Esophagus muscularis mucosa (tissue), 4 donors: Measurements from ENCODE around the gene TMEM131L. TPM values are rescaled to one million over a fixed set of nuclear protein-coding genes. Genes with fewer than 3 reads are reported as not detected.

Experiments used
- DNase-seq: peaks from one replicate; pipeline ENCODE4 v3.0.0-alpha.2; 2017; ENCODE audit errors: extremely low spot score
- H3K27ac ChIP-seq, 4 donors: fragments of 200-600 bp; sonication (generic); replicated peaks in 1 of 4; 1 replicate in 3 of 4; 2 replicates in 1 of 4; pipeline ENCODE4 v1.5.1; 2016 to 2019; ENCODE audit warnings: mild to moderate bottlenecking in 1 of 4
- H3K27me3 ChIP-seq, 4 donors: fragments of 200-600 bp; sonication (generic); one replicate each; pipeline versions ENCODE4 v1.5.1 to v1.6.0; 2016 to 2019
- H3K36me3 ChIP-seq, 4 donors: fragments of 200-600 bp; sonication (generic); one replicate each; pipeline ENCODE4 v1.5.1; 2016 to 2019
- H3K4me1 ChIP-seq, 4 donors: fragments of 200-600 bp; sonication (generic); one replicate each; pipeline ENCODE4 v1.5.1; 2016 to 2019
- H3K4me3 ChIP-seq, 4 donors: fragments of 200-600 bp; sonication (generic); 1 replicate in 2 of 4; 2 replicates in 2 of 4; pipeline ENCODE4 v1.5.1; 2016 to 2019; ENCODE audit warnings: mild to moderate bottlenecking in 4 of 4, moderate library complexity in 1 of 4
- H3K9me3 ChIP-seq, 4 donors: fragments of 200-600 bp; sonication (generic); 1 replicate in 3 of 4; 2 replicates in 1 of 4; pipeline ENCODE4 v1.5.1; 2016 to 2019
- EP300 ChIP-seq: sonication (generic); formaldehyde crosslinking; IDR thresholded peaks from one replicate; pipeline ENCODE4 v1.6.1; 2017; ENCODE audit warnings: antibody characterized with exemption
- POLR2A ChIP-seq: fragments of 450-650 bp; IDR thresholded peaks from one replicate; pipeline ENCODE4 v1.6.1; 2017; ENCODE audit warnings: antibody characterized with exemption, moderate library complexity, mild to moderate bottlenecking, low read depth
- POLR2AphosphoS5 ChIP-seq, 2 donors: sonication (generic); formaldehyde crosslinking; IDR thresholded peaks; one replicate each; pipeline ENCODE4 v1.6.1; 2017; ENCODE audit warnings: antibody characterized with exemption in 2 of 2
- WGBS: methylation state at CpG from one replicate; pipeline ENCODE4 v1.1.5; 2018; 5-methylcytosine and 5-hydroxymethylcytosine counted together
- intact Hi-C: fragments of 100-400 bp; cut with DNase I; formaldehyde crosslinking; loops from one replicate; pipeline ENCODE4 v1.15.1; 2023
- total RNA-seq, 4 donors: library from RNA; depleted of rRNA; stranded (reverse); fragments of >200 nt; gene quantifications; one replicate each; pipeline versions ENCODE4 v1.1.0 to v1.2.1, GENCODE V29; 2016
- TF ChIP-seq, protein P1 (sequence below), 3 experiments: fragments of 200-600 bp in 2 of 3; fragments of 450-650 bp in 1 of 3; sonication (generic) in 2 of 3; IDR thresholded peaks; one replicate each; pipeline ENCODE4 v1.5.1; 2017 to 2019; ENCODE audit warnings: antibody characterized with exemption in 3 of 3, mild to moderate bottlenecking in 2 of 3, moderate library complexity in 1 of 3

Gene TMEM131L
- total RNA-seq, 4 donors from 2014 or later = 10.3 to 16.3 (median 12.1) TPM

GRCh38 chr4:153472122-153473037 lies 6.2 kb downstream of the TMEM131L start:
- 96% methylated on average over 5 of the region's 5 CpGs for WGBS
- no peak overlapping the region for H3K4me3 ChIP-seq
- TF ChIP-seq EP300 = no peak
- TF ChIP-seq, protein P1, sequence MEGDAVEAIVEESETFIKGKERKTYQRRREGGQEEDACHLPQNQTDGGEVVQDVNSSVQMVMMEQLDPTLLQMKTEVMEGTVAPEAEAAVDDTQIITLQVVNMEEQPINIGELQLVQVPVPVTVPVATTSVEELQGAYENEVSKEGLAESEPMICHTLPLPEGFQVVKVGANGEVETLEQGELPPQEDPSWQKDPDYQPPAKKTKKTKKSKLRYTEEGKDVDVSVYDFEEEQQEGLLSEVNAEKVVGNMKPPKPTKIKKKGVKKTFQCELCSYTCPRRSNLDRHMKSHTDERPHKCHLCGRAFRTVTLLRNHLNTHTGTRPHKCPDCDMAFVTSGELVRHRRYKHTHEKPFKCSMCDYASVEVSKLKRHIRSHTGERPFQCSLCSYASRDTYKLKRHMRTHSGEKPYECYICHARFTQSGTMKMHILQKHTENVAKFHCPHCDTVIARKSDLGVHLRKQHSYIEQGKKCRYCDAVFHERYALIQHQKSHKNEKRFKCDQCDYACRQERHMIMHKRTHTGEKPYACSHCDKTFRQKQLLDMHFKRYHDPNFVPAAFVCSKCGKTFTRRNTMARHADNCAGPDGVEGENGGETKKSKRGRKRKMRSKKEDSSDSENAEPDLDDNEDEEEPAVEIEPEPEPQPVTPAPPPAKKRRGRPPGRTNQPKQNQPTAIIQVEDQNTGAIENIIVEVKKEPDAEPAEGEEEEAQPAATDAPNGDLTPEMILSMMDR (IDR thresholded peaks at IDR 0.05) = no peak
- intact Hi-C loops = no loop called here
- H3K4me1 ChIP-seq = peaks cover 21 to 52% (median 34%) of the 10 kb centered on the region in 4 donors
- no peak overlapping the region for H3K27ac ChIP-seq
- peaks cover 5 to 22% (median 8%) of the 10 kb centered on the region in 4 donors for H3K36me3 ChIP-seq
- no peak for DNase-seq
- H3K27me3 ChIP-seq = no peaks in the 10 kb centered on the region
- H3K9me3 ChIP-seq = no peaks in the 10 kb centered on the region

GRCh38 chr4:153474251-153474650 lies 8.1 kb downstream of the TMEM131L start:
- Histone ChIP-seq H3K36me3 (peaks cover 5 to 22% (median 8%) of the 10 kb centered on the region in 4 donors), H3K4me3 (no peak overlapping the region), H3K27me3 (no peaks in the 10 kb centered on the region), H3K4me1 (peaks cover 11 to 52% (median 33%) of the 10 kb centered on the region in 4 donors), H3K9me3 (no peaks in the 10 kb centered on the region), H3K27ac (no peak overlapping the region)
- WGBS = 94% methylated on average over 4 of the region's 4 CpGs
- TF ChIP-seq EP300 = no peak
- TF ChIP-seq, protein P1 (IDR thresholded peaks at IDR 0.05) = no peak
- TF ChIP-seq POLR2A = no peak
- no peak for TF ChIP-seq POLR2AphosphoS5 (IDR thresholded peaks at IDR 0.05)
- DNase-seq = no peak
- intact Hi-C loops = no loop called here

GRCh38 chr4:153476829-153477574 lies 10.8 kb downstream of the TMEM131L start:
- Histone ChIP-seq H3K27me3 (no peaks in the 10 kb centered on the region), H3K4me3 (no peak overlapping the region), H3K36me3 (peaks cover 5 to 33% (median 8%) of the 10 kb centered on the region in 4 donors), H3K27ac (no peak overlapping the region), H3K9me3 (no peaks in the 10 kb centered on the region), H3K4me1 (peaks cover 9 to 40% (median 23%) of the 10 kb centered on the region in 4 donors)
- 81% methylated on average over 8 of the region's 8 CpGs for WGBS
- TF ChIP-seq EP300 (no peak), POLR2AphosphoS5 (IDR thresholded peaks at IDR 0.05) (no peak), POLR2A (no peak)
- TF ChIP-seq, protein P1 (IDR thresholded peaks at IDR 0.05) = no peak
- no peak for DNase-seq
- intact Hi-C loops = no loop called here

DNA sequence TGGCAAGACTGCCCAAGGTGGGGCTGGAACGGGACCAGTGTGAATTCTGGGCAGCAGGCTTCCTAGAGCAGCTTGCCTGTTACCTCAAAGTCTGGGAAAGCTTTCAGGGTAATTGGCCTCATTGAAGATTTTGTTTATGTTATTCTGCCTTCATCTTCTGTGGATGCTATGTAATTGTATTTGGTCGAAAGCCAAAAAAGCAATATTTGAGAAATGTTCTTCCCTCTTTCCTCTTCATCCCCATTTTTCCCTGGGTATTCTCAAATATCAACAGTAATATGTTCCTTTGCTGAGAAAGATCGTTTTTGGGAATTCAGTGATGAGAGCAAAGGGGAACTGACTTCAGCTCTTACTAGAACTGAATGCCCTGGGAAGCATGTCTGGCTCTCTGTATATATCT lies 12.9 kb downstream of the TMEM131L start:
- Histone ChIP-seq H3K36me3 (peaks cover 5 to 29% (median 8%) of the 10 kb centered on the region in 4 donors), H3K4me3 (no peak overlapping the region), H3K27ac (peak overlapping the region; percentile 16 to 53 (median 44)), H3K9me3 (no peaks in the 10 kb centered on the region), H3K27me3 (no peaks in the 10 kb centered on the region), H3K4me1 (peaks cover 16 to 47% (median 34%) of the 10 kb centered on the region in 4 donors)
- no peak for TF ChIP-seq POLR2AphosphoS5 (IDR thresholded peaks at IDR 0.05)
- TF ChIP-seq POLR2A = no peak
- TF ChIP-seq EP300 = peak; percentile 9
- TF ChIP-seq, protein P1 (IDR thresholded peaks at IDR 0.05) = no peak
- WGBS = 56% methylated on average over 3 of the region's 3 CpGs
- no peak for DNase-seq
- intact Hi-C loops = no loop called here
